SK-N-SH (cell line): Measurements from ENCODE around the gene PARP1.

ENCODE experiments used
- ELF1 ChIP-seq: IDR thresholded peaks from 2 replicates; pipeline ENCODE4 v1.4.0; 2012
- FOXM1 ChIP-seq: IDR thresholded peaks from 2 replicates; pipeline ENCODE4 v1.4.0; 2012; ENCODE audit warnings: low read depth, mild to moderate bottlenecking
- GABPA ChIP-seq: IDR thresholded peaks from 2 replicates; pipeline ENCODE4 v1.4.0; 2012; ENCODE audit warnings: low read depth, mild to moderate bottlenecking
- JUND ChIP-seq: IDR thresholded peaks from 2 replicates; pipeline ENCODE4 v1.4.0; 2012
- RXRA ChIP-seq: IDR thresholded peaks from 2 replicates; pipeline ENCODE4 v1.4.0; 2012; ENCODE audit warnings: low read depth, mild to moderate bottlenecking, borderline replicate concordance
- SMC3 ChIP-seq: IDR thresholded peaks from 2 replicates; pipeline ENCODE4 v1.6.1; 2012; ENCODE audit warnings: low read depth, low read length, improper control_type of control experiment
- TAF1 ChIP-seq: IDR thresholded peaks from 2 replicates; pipeline ENCODE4 v1.6.1; 2012; ENCODE audit warnings: low read depth, mild to moderate bottlenecking, low read length, moderate library complexity, borderline replicate concordance
- TF ChIP-seq, protein P1 (sequence below): fragments of 200-600 bp; sonication (generic); IDR thresholded peaks from 2 replicates; pipeline ENCODE4 v1.6.1; 2017; ENCODE audit warnings: antibody characterized with exemption, mild to moderate bottlenecking, moderate library complexity
- TF ChIP-seq, protein P2 (sequence below): IDR thresholded peaks from 2 replicates; pipeline ENCODE4 v1.6.1; 2012; ENCODE audit warnings: mild to moderate bottlenecking, low read depth, low read length, moderate library complexity

DNA sequence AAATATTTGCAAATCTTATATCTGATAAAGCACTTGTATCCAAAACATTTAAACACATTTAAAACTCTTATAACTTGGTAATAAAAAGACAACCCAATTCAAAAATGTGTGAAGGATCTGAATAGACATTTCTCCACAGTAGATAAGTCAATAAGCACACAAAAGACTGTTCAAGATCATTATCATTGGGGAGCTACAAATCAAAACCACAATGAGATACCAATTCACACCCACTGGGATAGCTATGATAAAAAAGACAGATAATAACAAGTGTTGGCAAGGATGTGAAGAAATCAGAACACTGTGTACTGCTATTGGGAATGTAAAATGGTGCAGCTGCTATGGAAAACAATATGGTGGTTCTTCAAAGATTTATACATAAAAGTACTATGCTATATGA lies 93.8 kb downstream of the PARP1 start:
- TF ChIP-seq RXRA: no peak
- TF ChIP-seq GABPA: no peak
- TF ChIP-seq, protein P1, sequence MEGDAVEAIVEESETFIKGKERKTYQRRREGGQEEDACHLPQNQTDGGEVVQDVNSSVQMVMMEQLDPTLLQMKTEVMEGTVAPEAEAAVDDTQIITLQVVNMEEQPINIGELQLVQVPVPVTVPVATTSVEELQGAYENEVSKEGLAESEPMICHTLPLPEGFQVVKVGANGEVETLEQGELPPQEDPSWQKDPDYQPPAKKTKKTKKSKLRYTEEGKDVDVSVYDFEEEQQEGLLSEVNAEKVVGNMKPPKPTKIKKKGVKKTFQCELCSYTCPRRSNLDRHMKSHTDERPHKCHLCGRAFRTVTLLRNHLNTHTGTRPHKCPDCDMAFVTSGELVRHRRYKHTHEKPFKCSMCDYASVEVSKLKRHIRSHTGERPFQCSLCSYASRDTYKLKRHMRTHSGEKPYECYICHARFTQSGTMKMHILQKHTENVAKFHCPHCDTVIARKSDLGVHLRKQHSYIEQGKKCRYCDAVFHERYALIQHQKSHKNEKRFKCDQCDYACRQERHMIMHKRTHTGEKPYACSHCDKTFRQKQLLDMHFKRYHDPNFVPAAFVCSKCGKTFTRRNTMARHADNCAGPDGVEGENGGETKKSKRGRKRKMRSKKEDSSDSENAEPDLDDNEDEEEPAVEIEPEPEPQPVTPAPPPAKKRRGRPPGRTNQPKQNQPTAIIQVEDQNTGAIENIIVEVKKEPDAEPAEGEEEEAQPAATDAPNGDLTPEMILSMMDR: no peak
- no peak for TF ChIP-seq SMC3
- TF ChIP-seq, protein P2, sequence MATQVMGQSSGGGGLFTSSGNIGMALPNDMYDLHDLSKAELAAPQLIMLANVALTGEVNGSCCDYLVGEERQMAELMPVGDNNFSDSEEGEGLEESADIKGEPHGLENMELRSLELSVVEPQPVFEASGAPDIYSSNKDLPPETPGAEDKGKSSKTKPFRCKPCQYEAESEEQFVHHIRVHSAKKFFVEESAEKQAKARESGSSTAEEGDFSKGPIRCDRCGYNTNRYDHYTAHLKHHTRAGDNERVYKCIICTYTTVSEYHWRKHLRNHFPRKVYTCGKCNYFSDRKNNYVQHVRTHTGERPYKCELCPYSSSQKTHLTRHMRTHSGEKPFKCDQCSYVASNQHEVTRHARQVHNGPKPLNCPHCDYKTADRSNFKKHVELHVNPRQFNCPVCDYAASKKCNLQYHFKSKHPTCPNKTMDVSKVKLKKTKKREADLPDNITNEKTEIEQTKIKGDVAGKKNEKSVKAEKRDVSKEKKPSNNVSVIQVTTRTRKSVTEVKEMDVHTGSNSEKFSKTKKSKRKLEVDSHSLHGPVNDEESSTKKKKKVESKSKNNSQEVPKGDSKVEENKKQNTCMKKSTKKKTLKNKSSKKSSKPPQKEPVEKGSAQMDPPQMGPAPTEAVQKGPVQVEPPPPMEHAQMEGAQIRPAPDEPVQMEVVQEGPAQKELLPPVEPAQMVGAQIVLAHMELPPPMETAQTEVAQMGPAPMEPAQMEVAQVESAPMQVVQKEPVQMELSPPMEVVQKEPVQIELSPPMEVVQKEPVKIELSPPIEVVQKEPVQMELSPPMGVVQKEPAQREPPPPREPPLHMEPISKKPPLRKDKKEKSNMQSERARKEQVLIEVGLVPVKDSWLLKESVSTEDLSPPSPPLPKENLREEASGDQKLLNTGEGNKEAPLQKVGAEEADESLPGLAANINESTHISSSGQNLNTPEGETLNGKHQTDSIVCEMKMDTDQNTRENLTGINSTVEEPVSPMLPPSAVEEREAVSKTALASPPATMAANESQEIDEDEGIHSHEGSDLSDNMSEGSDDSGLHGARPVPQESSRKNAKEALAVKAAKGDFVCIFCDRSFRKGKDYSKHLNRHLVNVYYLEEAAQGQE: no peak
- TF ChIP-seq JUND: no peak
- TF ChIP-seq TAF1: no peak
- TF ChIP-seq FOXM1: no peak
- no peak for TF ChIP-seq ELF1
